Measurements from ENCODE around the gene TSPAN11. TPM values are rescaled to one million over a fixed set of nuclear protein-coding genes. Genes with fewer than 3 reads are reported as not detected.

Gene TSPAN11
- total RNA-seq, 2 donors from 2014 or later: 0.26 to 0.66 TPM

DNA sequence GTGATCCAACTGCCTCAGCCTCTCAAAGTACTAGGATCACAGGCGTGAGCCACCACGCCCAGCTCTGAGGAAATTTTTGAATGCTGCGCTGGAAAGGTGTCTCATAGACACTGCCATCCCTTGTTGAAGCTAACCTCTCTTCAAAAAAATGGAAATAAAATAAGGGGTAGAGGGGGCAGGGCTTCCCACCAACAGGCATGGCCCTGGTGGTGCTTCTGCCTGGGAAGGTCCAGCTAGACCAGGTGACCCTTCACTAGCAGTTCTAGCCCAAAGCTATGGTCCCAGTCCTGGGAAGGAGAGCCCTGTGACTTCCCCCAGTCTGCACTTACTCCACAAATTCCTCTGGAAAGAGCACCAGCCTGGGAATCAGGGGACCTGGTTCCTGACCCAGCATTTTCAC lies 45.7 kb upstream of the TSPAN11 start:
- Histone ChIP-seq H3K27ac (no peak overlapping the region), H3K27me3 (no peaks in the 10 kb centered on the region), H3K4me1 (no peaks in the 10 kb centered on the region), H3K9me3 (peaks cover 0 to 4% (median 0%) of the 10 kb centered on the region in 3 donors), H3K4me3 (no peak overlapping the region), H3K36me3 (replicated peaks in 1 of 2; ENCODE audit: insufficient read depth in 1 of 2, low read depth in 2 of 2) (no peaks in the 10 kb centered on the region)
- no peak for DNase-seq
- intact Hi-C loops (cut with DNase I): no loop called here
- 88 to 91% methylated on average over 3 of the region's 3 CpGs for WGBS, 2 donors
- no peak for TF ChIP-seq POLR2A (IDR thresholded peaks at IDR 0.05)
- TF ChIP-seq, protein P1, sequence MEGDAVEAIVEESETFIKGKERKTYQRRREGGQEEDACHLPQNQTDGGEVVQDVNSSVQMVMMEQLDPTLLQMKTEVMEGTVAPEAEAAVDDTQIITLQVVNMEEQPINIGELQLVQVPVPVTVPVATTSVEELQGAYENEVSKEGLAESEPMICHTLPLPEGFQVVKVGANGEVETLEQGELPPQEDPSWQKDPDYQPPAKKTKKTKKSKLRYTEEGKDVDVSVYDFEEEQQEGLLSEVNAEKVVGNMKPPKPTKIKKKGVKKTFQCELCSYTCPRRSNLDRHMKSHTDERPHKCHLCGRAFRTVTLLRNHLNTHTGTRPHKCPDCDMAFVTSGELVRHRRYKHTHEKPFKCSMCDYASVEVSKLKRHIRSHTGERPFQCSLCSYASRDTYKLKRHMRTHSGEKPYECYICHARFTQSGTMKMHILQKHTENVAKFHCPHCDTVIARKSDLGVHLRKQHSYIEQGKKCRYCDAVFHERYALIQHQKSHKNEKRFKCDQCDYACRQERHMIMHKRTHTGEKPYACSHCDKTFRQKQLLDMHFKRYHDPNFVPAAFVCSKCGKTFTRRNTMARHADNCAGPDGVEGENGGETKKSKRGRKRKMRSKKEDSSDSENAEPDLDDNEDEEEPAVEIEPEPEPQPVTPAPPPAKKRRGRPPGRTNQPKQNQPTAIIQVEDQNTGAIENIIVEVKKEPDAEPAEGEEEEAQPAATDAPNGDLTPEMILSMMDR (IDR thresholded peaks at IDR 0.05): no peak
- ATAC-seq: no peak

GRCh38 chr12:30882706-30883105 lies 43.8 kb upstream of the TSPAN11 start:
- H3K36me3 ChIP-seq (replicated peaks in 1 of 2; ENCODE audit: insufficient read depth in 1 of 2, low read depth in 2 of 2): no peaks in the 10 kb centered on the region
- no peak overlapping the region for H3K4me3 ChIP-seq
- TF ChIP-seq, protein P1 (IDR thresholded peaks at IDR 0.05): no peak
- TF ChIP-seq POLR2A (IDR thresholded peaks at IDR 0.05): no peak
- ATAC-seq (no peak), DNase-seq (no peak)
- peaks cover 0 to 19% (median 0%) of the 10 kb centered on the region in 3 donors for H3K9me3 ChIP-seq
- intact Hi-C loops (cut with DNase I): no loop called here
- 64 to 90% methylated on average over 3 of the region's 3 CpGs for WGBS, 2 donors
- no peak overlapping the region for H3K27ac ChIP-seq
- H3K4me1 ChIP-seq: no peaks in the 10 kb centered on the region
- no peaks in the 10 kb centered on the region for H3K27me3 ChIP-seq

DNA sequence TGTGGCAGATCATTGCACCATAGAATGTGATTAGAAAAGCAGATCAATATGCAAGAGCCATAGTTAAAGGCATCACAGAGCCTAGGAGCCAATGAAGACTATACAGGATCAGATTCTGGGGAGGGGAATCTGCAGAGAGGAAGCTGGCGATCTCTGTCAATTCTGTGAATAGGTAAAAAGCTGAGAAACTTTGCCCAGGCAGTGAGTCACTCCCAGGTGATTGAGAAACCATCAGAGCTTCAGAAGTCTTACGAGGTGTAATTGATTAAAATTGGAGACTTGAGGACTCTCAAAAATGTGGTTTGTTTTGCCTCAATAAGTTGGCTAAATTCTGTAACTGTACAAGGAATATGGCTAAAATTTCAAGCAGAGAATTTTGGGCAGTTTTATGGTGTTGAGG lies 41.7 kb upstream of the TSPAN11 start:
- H3K27me3 ChIP-seq: no peaks in the 10 kb centered on the region
- H3K27ac ChIP-seq: no peak overlapping the region
- H3K36me3 ChIP-seq (replicated peaks in 1 of 2; ENCODE audit: insufficient read depth in 1 of 2, low read depth in 2 of 2): no peaks in the 10 kb centered on the region
- peaks cover 0 to 19% (median 0%) of the 10 kb centered on the region in 3 donors for H3K9me3 ChIP-seq
- no peak for DNase-seq
- TF ChIP-seq POLR2A (IDR thresholded peaks at IDR 0.05): no peak
- TF ChIP-seq, protein P1 (IDR thresholded peaks at IDR 0.05): no peak
- no peak overlapping the region for H3K4me3 ChIP-seq
- H3K4me1 ChIP-seq: no peaks in the 10 kb centered on the region
- 55 to 84% methylated on average over 2 of the region's 2 CpGs for WGBS, 2 donors
- intact Hi-C loops (cut with DNase I): no loop called here
- no peak for ATAC-seq

- H3K4me1 ChIP-seq: no peaks in the 10 kb centered on the region
- no peaks in the 10 kb centered on the region for H3K27me3 ChIP-seq
- TF ChIP-seq POLR2A (IDR thresholded peaks at IDR 0.05): no peak
- TF ChIP-seq, protein P1 (IDR thresholded peaks at IDR 0.05): no peak
- H3K9me3 ChIP-seq: peaks cover 0 to 19% (median 0%) of the 10 kb centered on the region in 3 donors
- intact Hi-C loops (cut with DNase I): no loop called here
- no peak overlapping the region for H3K27ac ChIP-seq
- H3K4me3 ChIP-seq: no peak overlapping the region
- DNase-seq (no peak), ATAC-seq (no peak)
- H3K36me3 ChIP-seq (replicated peaks in 1 of 2; ENCODE audit: insufficient read depth in 1 of 2, low read depth in 2 of 2): no peaks in the 10 kb centered on the region
- WGBS, 2 donors: 55 to 60% methylated on average over 2 of the region's 2 CpGs
Measured at GRCh38 chr12:30885321-30885720, 41.2 kb upstream of the TSPAN11 start.

- no peak for DNase-seq
- peaks cover 0 to 19% (median 0%) of the 10 kb centered on the region in 3 donors for H3K9me3 ChIP-seq
- H3K4me3 ChIP-seq: no peak overlapping the region
- H3K27me3 ChIP-seq: no peaks in the 10 kb centered on the region
- no peaks in the 10 kb centered on the region for H3K36me3 ChIP-seq (replicated peaks in 1 of 2; ENCODE audit: insufficient read depth in 1 of 2, low read depth in 2 of 2)
- no peaks in the 10 kb centered on the region for H3K4me1 ChIP-seq
- H3K27ac ChIP-seq: no peak overlapping the region
- intact Hi-C loops (cut with DNase I): no loop called here
- TF ChIP-seq, protein P1 (IDR thresholded peaks at IDR 0.05): no peak
- TF ChIP-seq POLR2A (IDR thresholded peaks at IDR 0.05): no peak
- no peak for ATAC-seq
Measured at GRCh38 chr12:30887226-30887625, 39.3 kb upstream of the TSPAN11 start.

All from body of pancreas (tissue), 4 donors.